Bone marrow (tissue), 2 donors: ENCODE results near the gene MAD2L2.

ENCODE experiments used
- DNase-seq, 2 donors: peaks; one replicate each; lab custom pipeline; 2025; lab: John Stamatoyannopoulos, UW

The MAD2L2 gene

GRCh38 chr1:11682287-11682771 lies 1.4 kb upstream of the MAD2L2 start:
- DNase-seq, result no peak

- no peak for DNase-seq
Measured at GRCh38 chr1:11680270-11681070, 478 bp downstream of the MAD2L2 start.

DNA sequence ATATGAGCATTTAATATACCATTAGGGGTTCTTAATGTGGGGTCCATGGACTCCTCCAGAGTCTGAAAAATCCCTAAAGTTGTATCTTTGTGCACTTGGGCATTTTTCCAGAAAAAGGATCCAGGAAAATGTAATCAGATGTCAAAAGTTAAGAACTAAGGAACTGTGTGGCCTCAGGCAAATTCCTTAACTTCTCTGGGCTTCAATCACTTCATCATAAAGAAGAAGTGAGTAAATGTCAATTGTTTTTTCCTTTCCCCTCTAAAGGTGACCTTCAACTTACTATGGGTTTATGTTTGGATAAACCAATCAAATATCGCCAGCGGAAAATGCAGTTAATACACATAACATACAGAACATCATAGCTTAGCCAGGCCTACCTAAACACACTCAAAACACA lies 2.5 kb downstream of the MAD2L2 start:
- no peak for DNase-seq

DNA sequence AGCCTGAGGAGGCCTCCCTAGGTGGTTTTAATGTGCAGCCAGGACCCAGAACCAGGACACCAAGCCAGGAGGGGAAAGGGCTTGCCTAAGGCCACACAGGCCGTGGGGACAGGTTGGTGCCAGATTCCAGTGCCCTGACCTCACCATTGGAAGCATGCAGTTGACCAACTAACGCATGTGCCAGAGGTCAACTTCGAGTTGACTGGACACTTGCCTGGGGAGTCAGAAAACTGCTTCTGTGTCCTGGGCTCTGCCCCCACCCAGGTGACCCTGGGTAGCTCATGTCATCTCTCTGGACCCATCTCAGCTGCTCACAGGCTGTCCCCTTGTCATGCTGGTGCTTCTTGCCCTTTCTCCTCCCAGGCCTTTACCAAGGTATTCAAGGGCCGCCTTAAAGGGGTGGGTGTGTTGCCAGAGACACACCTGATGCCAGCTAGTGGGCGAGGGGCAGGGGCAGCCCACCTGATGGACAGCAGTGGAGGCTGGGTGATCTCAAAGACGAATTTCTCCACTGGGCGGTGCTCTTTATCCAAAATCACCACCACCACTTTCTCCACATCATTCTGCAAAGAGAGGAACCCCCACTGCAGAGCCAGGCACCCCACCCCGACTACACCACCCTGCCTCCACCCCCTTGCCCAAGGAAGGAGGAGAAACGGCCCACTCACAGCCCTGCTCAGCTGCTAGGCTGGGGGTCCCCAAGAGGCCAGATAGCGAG lies 4.4 kb downstream of the MAD2L2 start:
- no peak for DNase-seq

GRCh38 chr1:11675325-11675724 lies 5.6 kb downstream of the MAD2L2 start:
- no peak for DNase-seq

- no peak for DNase-seq
Measured at GRCh38 chr1:11674488-11674887, 6.5 kb downstream of the MAD2L2 start.

DNA sequence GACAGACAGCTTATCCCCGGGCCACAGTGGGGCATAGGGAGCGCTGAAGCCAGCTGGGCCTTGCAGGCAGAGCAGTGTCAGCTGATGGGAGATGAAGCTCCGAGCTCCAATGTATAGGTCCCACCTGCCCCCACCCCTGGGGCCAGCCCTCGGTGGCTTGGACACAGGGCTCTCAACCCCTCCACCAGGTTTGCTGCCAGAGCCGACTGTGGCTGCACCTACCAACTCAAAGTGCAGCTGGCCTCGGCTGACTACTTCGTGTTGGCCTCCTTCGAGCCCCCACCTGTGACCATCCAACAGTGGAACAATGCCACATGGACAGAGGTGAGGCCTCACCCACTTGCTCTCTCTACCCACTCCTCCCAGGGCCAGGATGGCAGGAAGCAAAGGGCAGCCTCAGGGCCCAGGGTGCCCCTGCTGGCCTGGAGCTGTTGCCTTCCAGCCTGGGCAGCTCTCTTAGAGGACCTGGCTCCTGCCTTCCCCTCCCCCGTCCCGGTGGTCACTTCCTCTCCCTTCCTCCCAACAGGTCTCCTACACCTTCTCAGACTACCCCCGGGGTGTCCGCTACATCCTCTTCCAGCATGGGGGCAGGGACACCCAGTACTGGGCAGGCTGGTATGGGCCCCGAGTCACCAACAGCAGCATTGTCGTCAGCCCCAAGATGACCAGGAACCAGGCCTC lies 7.7 kb downstream of the MAD2L2 start:
- DNase-seq, result no peak

GRCh38 chr1:11671544-11672286 lies 9.2 kb downstream of the MAD2L2 start:
- no peak for DNase-seq

DNA sequence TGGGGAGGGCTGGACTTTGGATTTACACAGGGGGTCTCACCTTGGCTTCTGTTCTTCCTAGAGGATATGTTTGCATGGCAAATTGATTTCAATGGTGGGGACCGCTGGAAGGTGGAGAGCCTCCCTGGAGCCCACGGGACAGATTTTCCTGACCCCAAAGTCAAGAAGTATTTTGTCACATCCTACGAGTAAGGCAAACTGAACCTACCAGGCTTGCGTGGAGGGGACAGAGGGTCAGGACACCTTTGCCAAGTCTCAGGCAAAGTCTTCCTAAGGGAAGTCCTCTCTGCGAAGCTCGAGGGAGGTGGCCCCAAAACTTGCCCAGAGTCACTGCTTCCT lies 9.8 kb downstream of the MAD2L2 start:
- no peak for DNase-seq

GRCh38 chr1:11670747-11671146 lies 10.2 kb downstream of the MAD2L2 start:
- no peak for DNase-seq

DNA sequence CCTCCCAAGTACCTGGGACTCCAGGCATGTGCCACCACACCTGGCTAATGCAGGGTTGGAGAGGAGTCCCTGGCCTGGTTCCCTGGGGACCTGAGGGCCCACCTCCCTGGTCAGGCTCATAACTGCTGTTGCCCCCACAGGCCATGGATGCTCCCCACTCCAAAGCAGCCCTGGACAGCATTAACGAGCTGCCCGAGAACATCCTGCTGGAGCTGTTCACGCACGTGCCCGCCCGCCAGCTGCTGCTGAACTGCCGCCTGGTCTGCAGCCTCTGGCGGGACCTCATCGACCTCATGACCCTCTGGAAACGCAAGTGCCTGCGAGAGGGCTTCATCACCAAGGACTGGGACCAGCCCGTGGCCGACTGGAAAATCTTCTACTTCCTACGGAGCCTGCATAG lies 12.4 kb downstream of the MAD2L2 start:
- DNase-seq, result no peak

DNA sequence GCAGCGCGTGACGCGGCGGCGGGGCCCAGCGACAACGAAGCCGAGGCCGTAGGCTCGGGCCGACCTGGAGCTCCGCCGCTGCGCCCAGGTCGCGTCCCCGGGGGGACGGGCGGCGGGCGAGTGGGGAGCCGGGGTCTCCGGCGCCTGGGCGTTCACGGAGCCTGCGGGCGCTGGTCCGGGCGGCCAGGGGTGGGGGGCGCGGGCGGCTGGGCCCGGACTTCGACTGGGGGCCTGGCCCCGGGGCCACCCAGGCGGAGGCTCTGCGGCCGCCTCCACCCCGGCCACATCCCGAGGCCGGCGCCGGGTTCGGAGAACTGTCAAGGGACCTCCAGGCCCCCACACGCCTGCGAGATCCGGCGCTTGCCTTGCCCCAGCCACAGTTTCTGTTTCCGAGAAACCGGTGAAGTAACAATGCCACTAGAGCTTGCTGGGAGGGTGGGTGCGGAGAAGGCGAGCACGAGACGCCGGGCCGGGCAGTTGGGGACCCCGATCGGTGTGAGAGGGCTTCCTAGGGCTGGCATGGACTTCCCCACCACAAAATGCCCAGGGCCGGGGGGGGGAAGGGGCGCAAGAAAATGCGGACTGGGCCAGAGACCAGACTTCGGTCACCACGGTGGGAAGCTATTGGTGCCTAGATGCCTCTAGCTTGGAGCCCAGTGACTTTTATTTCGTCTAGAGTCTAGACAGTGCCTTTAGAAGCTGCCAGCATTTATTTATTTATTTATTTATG lies 16.4 kb downstream of the MAD2L2 start:
- DNase-seq, result peak; percentile 45 to 53

DNA sequence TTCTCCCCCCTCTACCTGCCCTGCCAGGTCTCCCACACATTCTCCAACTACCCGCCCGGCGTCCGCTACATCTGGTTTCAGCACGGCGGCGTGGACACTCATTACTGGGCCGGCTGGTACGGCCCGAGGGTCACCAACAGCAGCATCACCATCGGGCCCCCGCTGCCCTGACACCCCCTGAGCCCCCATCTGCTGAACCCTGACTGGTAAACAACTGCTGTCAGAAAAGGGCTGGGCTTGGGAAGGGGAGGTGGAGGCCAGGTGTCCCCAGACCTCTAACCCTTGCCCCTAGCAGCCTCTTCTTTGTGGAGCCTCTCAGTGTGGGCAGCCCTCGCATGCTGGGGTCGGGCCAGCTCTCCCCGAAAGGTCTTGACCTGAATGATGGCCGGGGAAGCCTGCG lies 19.8 kb downstream of the MAD2L2 start:
- no peak for DNase-seq

DNA sequence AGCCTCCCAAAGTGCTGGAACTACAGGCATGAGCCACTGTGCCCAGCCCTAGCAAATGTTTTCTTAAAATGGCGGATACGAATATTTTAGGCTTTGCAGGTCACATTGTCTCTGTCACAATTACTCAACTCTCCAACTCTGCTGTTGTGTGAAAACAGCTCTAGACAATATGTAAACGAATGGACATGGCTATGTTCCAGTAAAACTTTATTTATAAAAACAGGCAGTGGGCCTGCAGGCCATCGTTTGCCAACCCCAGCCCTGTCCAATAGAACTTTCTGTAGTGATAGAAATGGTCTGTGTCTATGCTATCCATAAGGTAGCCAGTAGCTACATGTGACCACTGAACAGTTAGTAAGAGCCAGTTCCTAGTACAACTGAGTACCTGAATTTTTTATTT lies 21.2 kb downstream of the MAD2L2 start:
- DNase-seq, result no peak

DNA sequence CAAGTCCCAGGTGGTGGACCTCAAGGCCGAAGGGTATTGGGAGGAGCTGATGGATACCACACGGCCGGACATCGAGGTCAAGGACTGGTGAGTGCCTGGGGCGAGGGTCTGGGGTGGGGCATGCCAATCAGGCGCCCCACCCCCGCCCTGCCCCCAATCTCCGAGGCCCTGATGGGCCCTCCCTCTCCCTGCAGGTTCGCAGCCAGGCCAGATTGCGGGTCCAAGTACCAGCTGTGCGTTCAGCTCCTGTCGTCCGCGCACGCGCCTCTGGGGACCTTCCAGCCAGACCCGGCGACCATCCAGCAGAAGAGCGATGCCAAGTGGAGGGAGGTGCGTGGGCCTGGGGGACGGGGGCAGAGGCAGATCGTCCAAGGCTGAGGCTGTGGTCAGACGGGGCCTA lies 22.4 kb downstream of the MAD2L2 start:
- no peak for DNase-seq

DNA sequence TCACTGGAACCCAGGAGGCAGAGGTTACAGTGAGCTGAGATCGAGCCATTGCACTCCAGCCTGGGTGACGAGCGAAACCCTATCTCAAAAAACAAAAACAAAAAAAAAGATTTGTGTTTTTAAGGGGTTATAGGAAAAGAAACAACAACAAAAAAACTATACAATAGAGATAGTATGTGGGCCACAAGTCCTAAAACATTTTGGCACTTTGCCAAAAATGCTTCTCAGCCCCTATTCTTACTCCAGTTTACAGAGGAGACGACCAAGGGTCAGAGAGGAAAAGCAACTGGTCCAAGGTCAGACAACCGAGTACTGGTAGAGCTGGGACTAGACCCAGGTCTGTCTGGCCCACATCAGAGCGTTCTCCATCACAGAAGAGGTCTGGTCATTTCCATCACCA lies 23.3 kb downstream of the MAD2L2 start:
- no peak for DNase-seq

GRCh38 chr1:11654939-11655808 lies 25.8 kb downstream of the MAD2L2 start:
- no peak for DNase-seq

DNA sequence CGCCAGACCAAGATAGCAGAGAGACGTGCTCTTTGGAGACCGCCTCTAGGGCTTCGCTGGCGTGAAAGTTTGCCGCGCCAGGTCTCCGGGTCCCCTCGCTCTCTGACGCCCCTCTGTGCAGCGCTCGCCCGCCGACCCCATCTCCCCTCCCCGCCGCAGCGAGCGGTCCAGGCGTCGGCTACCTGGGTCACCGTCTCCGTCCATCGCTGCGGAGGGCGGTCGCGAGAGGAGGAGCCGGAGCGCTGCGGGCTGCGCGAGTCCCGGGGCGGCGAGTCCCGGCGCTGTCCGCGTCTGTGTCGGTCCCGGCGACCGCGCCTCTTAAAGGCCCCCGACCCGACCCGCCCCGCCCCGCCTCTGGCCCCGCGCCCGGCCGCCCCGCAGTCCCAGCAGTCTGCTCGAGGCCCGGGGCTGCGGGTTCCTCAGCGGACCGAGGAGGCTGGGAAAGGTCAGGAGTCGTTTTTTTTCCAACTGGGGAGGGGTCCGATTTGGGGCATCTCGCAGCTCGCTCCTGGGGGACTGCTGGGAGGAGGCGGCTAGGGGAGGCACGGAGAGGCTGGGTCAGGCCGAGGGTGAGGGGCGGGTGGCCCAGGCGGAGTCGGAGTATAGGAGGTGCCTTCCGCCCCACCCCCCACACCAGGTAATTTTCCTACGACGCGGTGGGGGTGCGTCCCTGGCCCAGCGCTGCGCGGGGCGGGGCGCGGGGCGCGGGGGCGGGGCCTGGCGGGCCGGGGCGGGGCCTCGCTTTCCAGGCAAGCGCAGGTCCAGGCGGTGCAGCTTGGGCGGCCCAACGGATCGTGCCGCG lies 26.6 kb downstream of the MAD2L2 start, which contains the start of the genes FBXO2 and FBXO44:
TSS of gene FBXO2 (minus strand) at position 293 of the 802 bp plus-strand sequence. CDS start at position 204, 89 bp downstream.
TSS of gene FBXO44 (plus strand) at position 741 of the 802 bp plus-strand sequence. CDS start 959 bp downstream, outside the sequence.
- peak in 1 of 2 donors; percentile 19 for DNase-seq

DNA sequence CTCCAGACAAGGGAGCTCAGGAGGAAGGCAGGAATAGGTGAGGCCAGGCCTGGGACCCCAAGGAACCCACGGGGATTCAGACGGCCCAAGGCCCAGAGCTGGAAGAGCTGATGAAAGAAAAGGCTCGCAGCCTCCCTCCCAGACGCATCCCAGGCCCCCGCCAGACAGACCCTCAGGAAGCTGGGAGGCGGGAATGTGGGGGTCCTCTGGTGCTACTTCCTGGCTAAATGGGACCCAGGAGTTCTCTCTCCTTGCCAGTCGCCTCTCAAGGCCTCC lies 27.1 kb downstream of the MAD2L2 start:
- no peak for DNase-seq
